HG03175 (cell line): ENCODE data around the gene CYB561.

Source experiments
- ATAC-seq: cut with Tn5 transposase; IDR thresholded peaks from one replicate; pipeline ENCODE4 v1.9.1; 2021; ENCODE audit warnings: mild to moderate bottlenecking, moderate library complexity; ENCODE audit not compliant: unreplicated experiment

The CYB561 gene

GRCh38 chr17:63452046-63452961 lies 6.2 kb upstream of the CYB561 start:
- no peak for ATAC-seq

- no peak for ATAC-seq
These were observed 5.0 kb upstream of the CYB561 start for GRCh38 chr17:63451150-63451549.

- no peak for ATAC-seq
These were observed 4.4 kb upstream of the CYB561 start for GRCh38 chr17:63450551-63450950.

GRCh38 chr17:63448655-63449054 lies 2.5 kb upstream of the CYB561 start:
- ATAC-seq, result no peak

- ATAC-seq, result no peak
These were observed 1.4 kb upstream of the CYB561 start for GRCh38 chr17:63447471-63448009.

- ATAC-seq, result peak; percentile 10
These were observed 806 bp upstream of the CYB561 start for GRCh38 chr17:63446753-63447470.

GRCh38 chr17:63445571-63445953 lies 544 bp downstream of the CYB561 start:
- peak; percentile 21 for ATAC-seq

- ATAC-seq, result no peak
These were observed 1.0 kb downstream of the CYB561 start for GRCh38 chr17:63445065-63445464.

- ATAC-seq, result no peak
These were observed 1.6 kb downstream of the CYB561 start for GRCh38 chr17:63444457-63444856.

GRCh38 chr17:63443053-63443452 lies 3.1 kb downstream of the CYB561 start:
- ATAC-seq, result no peak

- no peak for ATAC-seq
These were observed 3.5 kb downstream of the CYB561 start for GRCh38 chr17:63442549-63443035.

GRCh38 chr17:63442074-63442473 lies 4.0 kb downstream of the CYB561 start:
- no peak for ATAC-seq

- no peak for ATAC-seq
These were observed 4.5 kb downstream of the CYB561 start for GRCh38 chr17:63441654-63442053.

- ATAC-seq, result no peak
These were observed 5.3 kb downstream of the CYB561 start for GRCh38 chr17:63440770-63441335.

GRCh38 chr17:63440127-63440769 lies 5.9 kb downstream of the CYB561 start:
- no peak for ATAC-seq

GRCh38 chr17:63439687-63440086 lies 6.4 kb downstream of the CYB561 start:
- no peak for ATAC-seq

GRCh38 chr17:63438092-63439051 lies 7.7 kb downstream of the CYB561 start:
- no peak for ATAC-seq

GRCh38 chr17:63437287-63438091 lies 8.6 kb downstream of the CYB561 start:
- no peak for ATAC-seq
